ENCODE data around the gene AGAP3.
A peak's percentile ranks its signal among the peaks of the same experiment; 100 is the strongest.

AGAP3 gene

GRCh38 chr7:151174246-151175046, 88.2 kb downstream of the AGAP3 start:
- TF ChIP-seq CTCF (IDR thresholded peaks at IDR 0.05), result no peak

GRCh38 chr7:151175047-151175792, 88.9 kb downstream of the AGAP3 start:
- no peak for TF ChIP-seq CTCF (IDR thresholded peaks at IDR 0.05)

- peak; percentile 21; the same call in 1 of the 2 replicates for TF ChIP-seq CTCF (IDR thresholded peaks at IDR 0.05)
These were observed 89.6 kb downstream of the AGAP3 start for GRCh38 chr7:151175793-151176311.

- TF ChIP-seq CTCF (IDR thresholded peaks at IDR 0.05), result no peak
These were observed 90.1 kb downstream of the AGAP3 start for GRCh38 chr7:151176401-151176800.

- no peak for TF ChIP-seq CTCF (IDR thresholded peaks at IDR 0.05)
These were observed 91.0 kb downstream of the AGAP3 start for GRCh38 chr7:151177310-151177709.

GRCh38 chr7:151178236-151178635, 92.0 kb downstream of the AGAP3 start:
- no peak for TF ChIP-seq CTCF (IDR thresholded peaks at IDR 0.05)

- TF ChIP-seq CTCF (IDR thresholded peaks at IDR 0.05), result no peak
These were observed 92.6 kb downstream of the AGAP3 start for GRCh38 chr7:151178831-151179230.
